ENCODE data around the gene TRIM77. TPM values are rescaled to one million over a fixed set of nuclear protein-coding genes. Genes with fewer than 3 reads are reported as not detected.

TRIM77 gene
- not detected in 2 replicates for total RNA-seq

GRCh38 chr11:89709999-89710398 is at the start of gene TRIM77:
Gene TRIM77 (plus strand): TSS chr11:89710299. CDS start chr11:89710299, 0 bp downstream.

Other genes with a start within 250 kb of the TRIM77 start
- 4.0 and 6.7 TPM in 2 replicates for gene NOX4, start 218.9 kb upstream of the TRIM77 start, total RNA-seq
- not detected in 2 replicates for gene TRIM49, start 98.3 kb downstream of the TRIM77 start, total RNA-seq
- not detected in 2 replicates for gene TRIM64B, start 168.2 kb downstream of the TRIM77 start, total RNA-seq
- under 0.01 TPM in 1 of 2 replicates, not detected in the other for gene TRIM49D1, start 211.9 kb downstream of the TRIM77 start, total RNA-seq
- gene TRIM49D2, start 213.8 kb downstream of the TRIM77 start, total RNA-seq, result not detected in 2 replicates